ENCODE measurements around the gene SEC61B.

Gene SEC61B

GRCh38 chr9:99221621-99222415 is at the start of gene SEC61B, which contains the start of gene ALG2:
Gene SEC61B (plus strand): TSS chr9:99222282. CDS start chr9:99222364, 82 bp downstream.
Gene ALG2 (minus strand): TSS chr9:99221942. CDS start chr9:99221894, 48 bp downstream.
- Histone ChIP-seq H3K4me3 (ENCODE audit: low read depth, low read length) (peak within 1 kb of the TSS; percentile 97), H3K9me3 (ENCODE audit: control insufficient read depth, insufficient read depth, low read depth, low read length) (no peaks in the 10 kb centered on the region), H3K36me3 (ENCODE audit: control insufficient read depth in 2 of 2, insufficient read depth in 1 of 2, low read length in 2 of 2) (peaks cover 7 to 60% of the 10 kb centered on the region in 2 experiments; a peak in 2 of 3 replicates), H3K4me1 (ENCODE audit: control insufficient read depth, insufficient read depth, low read length) (peaks cover 3% of the 10 kb centered on the region), H3K27ac (ENCODE audit: extremely low read depth, low read depth, low read length) (peak within 1 kb of the TSS; percentile 92)
- ChIA-PET CTCF (interaction anchor here (0.6 to 1.7 kb wide), 5 partner anchors 10 to 524 kb away, joined by 3 to 12 read pairs (median 4); no protein-coding TSS in a partner anchor), POLR2A (interaction anchor here (0.5 to 3.9 kb wide), 17 partner anchors 9 to 876 kb away, joined by 3 to 29 read pairs (median 4); partner anchors contain the start of gene NR4A3)
- TF ChIP-seq SCRT2 (tag by site-specific recombination; IDR thresholded peaks at IDR 0.05): no peak
- TF ChIP-seq ZNF645 (tag by site-specific recombination; IDR thresholded peaks at IDR 0.05): no peak
- TF ChIP-seq BCL11B (tag by site-specific recombination; IDR thresholded peaks at IDR 0.05; ENCODE audit: low read depth): no peak
- TF ChIP-seq ZNF175 (tag by site-specific recombination; IDR thresholded peaks at IDR 0.05): no peak
- TF ChIP-seq ZNF354C (tag by site-specific recombination; IDR thresholded peaks at IDR 0.05; ENCODE audit: borderline replicate concordance, low read depth): no peak
- peak; percentile 39; the same call in 1 of the 2 replicates for TF ChIP-seq ZBTB17 (tag by site-specific recombination; IDR thresholded peaks at IDR 0.05)
- TF ChIP-seq KLF8 (tag by site-specific recombination; IDR thresholded peaks at IDR 0.05): peak; percentile 86
- TF ChIP-seq ZNF704 (tag by site-specific recombination; IDR thresholded peaks at IDR 0.05): no peak
- TF ChIP-seq ZNF18 (tag by site-specific recombination; IDR thresholded peaks at IDR 0.05): no peak
- TF ChIP-seq AEBP2 (tag by site-specific recombination; IDR thresholded peaks at IDR 0.05; ENCODE audit: borderline replicate concordance): no peak
- no peak for TF ChIP-seq ZNF280D (tag by site-specific recombination; IDR thresholded peaks at IDR 0.05)
- TF ChIP-seq OVOL3 (tag by site-specific recombination; IDR thresholded peaks at IDR 0.05): no peak
- TF ChIP-seq INSM2 (tag by site-specific recombination; IDR thresholded peaks at IDR 0.05): no peak
- TF ChIP-seq SP2 (tag by site-specific recombination; IDR thresholded peaks at IDR 0.05): peak; percentile 65
- TF ChIP-seq ZNF133 (tag by site-specific recombination; IDR thresholded peaks at IDR 0.05): no peak
- TF ChIP-seq SP7 (tag by site-specific recombination; IDR thresholded peaks at IDR 0.05): peak; percentile 30; the same call in 1 of the 2 replicates
- TF ChIP-seq ZNF560 (tag by site-specific recombination; IDR thresholded peaks at IDR 0.05; ENCODE audit: borderline replicate concordance): no peak
- TF ChIP-seq ZBTB6 (tag by site-specific recombination; IDR thresholded peaks at IDR 0.05): 0 out of 2 replicates have a peak, but pooled peaks have one; percentile 31
- TF ChIP-seq ZNF2 (tag by site-specific recombination; IDR thresholded peaks at IDR 0.05): 0 out of 2 replicates have a peak, but pooled peaks have one; percentile 30
- peak; percentile 53; the same call in 1 of the 2 replicates for TF ChIP-seq KLF10 (tag by site-specific recombination; IDR thresholded peaks at IDR 0.05)
- TF ChIP-seq ZNF777 (tag by site-specific recombination; IDR thresholded peaks at IDR 0.05; ENCODE audit: borderline replicate concordance): peak; percentile 82; the same call in 1 of the 2 replicates
- no peak for TF ChIP-seq SCRT1 (tag by site-specific recombination; IDR thresholded peaks at IDR 0.05; ENCODE audit: borderline replicate concordance)
- no peak for TF ChIP-seq MZF1 (tag by site-specific recombination; IDR thresholded peaks at IDR 0.05; ENCODE audit: borderline replicate concordance)
- TF ChIP-seq ZNF169 (tag by site-specific recombination; IDR thresholded peaks at IDR 0.05): no peak
- no peak for TF ChIP-seq ZNF549 (tag by site-specific recombination; IDR thresholded peaks at IDR 0.05)
